ENCODE measurements around the gene PCK1.

The PCK1 gene

GRCh38 chr20:57555457-57556184 is 5.3 kb upstream of the PCK1 start:
- TF ChIP-seq CTCF (IDR thresholded peaks at IDR 0.05; ENCODE audit: low read depth, low read length) = no peak
- no peak overlapping the region for H3K4me3 ChIP-seq (replicated peaks in 1 of 2; ENCODE audit: low read depth in 2 of 2, low read length in 2 of 2)
- DNase-seq (ENCODE audit: low read depth in 2 of 2) = no peak

- no peak for TF ChIP-seq CTCF (IDR thresholded peaks at IDR 0.05; ENCODE audit: low read depth, low read length)
- H3K4me3 ChIP-seq (replicated peaks in 1 of 2; ENCODE audit: low read depth in 2 of 2, low read length in 2 of 2) = no peak overlapping the region
- DNase-seq (ENCODE audit: low read depth in 2 of 2) = no peak
Measured at GRCh38 chr20:57556980-57557274, 4.0 kb upstream of the PCK1 start.

- DNase-seq (ENCODE audit: low read depth in 2 of 2) = no peak
- no peak overlapping the region for H3K4me3 ChIP-seq (replicated peaks in 1 of 2; ENCODE audit: low read depth in 2 of 2, low read length in 2 of 2)
- TF ChIP-seq CTCF (IDR thresholded peaks at IDR 0.05; ENCODE audit: low read depth, low read length) = no peak
Measured at GRCh38 chr20:57557926-57558613, 2.8 kb upstream of the PCK1 start.

GRCh38 chr20:57558614-57559288 is 2.2 kb upstream of the PCK1 start:
- H3K4me3 ChIP-seq (replicated peaks in 1 of 2; ENCODE audit: low read depth in 2 of 2, low read length in 2 of 2) = no peak overlapping the region
- no peak for DNase-seq (ENCODE audit: low read depth in 2 of 2)
- no peak for TF ChIP-seq CTCF (IDR thresholded peaks at IDR 0.05; ENCODE audit: low read depth, low read length)

GRCh38 chr20:57559289-57559634 is 1.6 kb upstream of the PCK1 start:
- no peak for TF ChIP-seq CTCF (IDR thresholded peaks at IDR 0.05; ENCODE audit: low read depth, low read length)
- DNase-seq (ENCODE audit: low read depth in 2 of 2) = no peak
- no peak overlapping the region for H3K4me3 ChIP-seq (replicated peaks in 1 of 2; ENCODE audit: low read depth in 2 of 2, low read length in 2 of 2)

GRCh38 chr20:57559658-57560553 is 1.0 kb upstream of the PCK1 start:
- H3K4me3 ChIP-seq (replicated peaks in 1 of 2; ENCODE audit: low read depth in 2 of 2, low read length in 2 of 2) = no peak overlapping the region
- no peak for DNase-seq (ENCODE audit: low read depth in 2 of 2)
- TF ChIP-seq CTCF (IDR thresholded peaks at IDR 0.05; ENCODE audit: low read depth, low read length) = no peak

Measured in cardiac fibroblast (primary cell).